Fibroblast of lung (primary cell): ENCODE measurements around the gene ADCYAP1R1.

Experiments used
- CTCF ChIP-seq, 2 donors: IDR thresholded peaks in 1 of 2; conservative IDR thresholded peaks in 1 of 2; 1 replicate in 1 of 2; 2 replicates in 1 of 2; pipeline ENCODE4 v1.5.1; 2011 to 2012; ENCODE audit warnings: low read length in 2 of 2, control low read depth in 1 of 2, inconsistent platforms in 1 of 2, low read depth in 1 of 2, mild to moderate bottlenecking in 1 of 2
- EZH2 ChIP-seq: IDR thresholded peaks from 2 replicates; pipeline ENCODE4 v1.5.1; 2012; ENCODE audit warnings: low read length, control low read depth, mild to moderate bottlenecking; ENCODE audit errors: missing control alignments

- TF ChIP-seq CTCF (conservative IDR thresholded peaks at IDR 0.05 in 1 of 2, IDR thresholded peaks at IDR 0.05 in 1 of 2; ENCODE audit: low read depth in 1 of 2, low read length in 2 of 2) (no peak), EZH2 (no peak)
Measured at GRCh38 chr7:31079824-31080511, 27.9 kb downstream of the ADCYAP1R1 start.
